ENCODE measurements around the gene TMC6. TPM values are rescaled to one million over a fixed set of nuclear protein-coding genes. Genes with fewer than 3 reads are reported as not detected.
A peak's percentile ranks its signal among the peaks of the same experiment; 100 is the strongest.

The TMC6 gene
- total and polyA plus RNA-seq, 2 of the 13 experiments (the other 11 are each of a cell fraction or from before 2014, with no cell fraction given): 48.4 to 99.1 TPM

GRCh38 chr17:78133971-78134898, 5.7 kb upstream of the TMC6 start (continued):
- TF ChIP-seq RCOR2 (CRISPR knock-in tag; IDR thresholded peaks at IDR 0.05): peak; percentile 83
- TF ChIP-seq ZNF570 (CRISPR knock-in tag; IDR thresholded peaks at IDR 0.05; ENCODE audit: borderline replicate concordance): no peak
- peak; percentile 71 for TF ChIP-seq ZFX (CRISPR knock-in tag; IDR thresholded peaks at IDR 0.05; ENCODE audit: low read depth)
- TF ChIP-seq ATF7-NPFF (CRISPR knock-in tag; IDR thresholded peaks at IDR 0.05; ENCODE audit: low read depth): peak; percentile 67; the same call in 1 of the 2 replicates
- TF ChIP-seq KAT8 (CRISPR knock-in tag; IDR thresholded peaks at IDR 0.05): peak; percentile 43; the same call in 1 of the 2 replicates
- TF ChIP-seq ZBTB7B (CRISPR knock-in tag; IDR thresholded peaks at IDR 0.05): 0 out of 2 replicates have a peak, but pooled peaks have one; percentile 36
- TF ChIP-seq HDAC2 (CRISPR knock-in tag; IDR thresholded peaks at IDR 0.05): peak; percentile 54; the same call in 1 of the 2 replicates
- no peak for TF ChIP-seq ZNF354B (CRISPR knock-in tag; IDR thresholded peaks at IDR 0.05)
- no peak for TF ChIP-seq ZNF878 (CRISPR knock-in tag; IDR thresholded peaks at IDR 0.05)
- TF ChIP-seq HINFP (CRISPR knock-in tag; IDR thresholded peaks at IDR 0.05; ENCODE audit: low read depth): peak; percentile 46; the same call in 1 of the 2 replicates
- TF ChIP-seq ZBTB4 (CRISPR knock-in tag; IDR thresholded peaks at IDR 0.05; ENCODE audit: borderline replicate concordance): peak; percentile 37; the same call in 1 of the 2 replicates
- TF ChIP-seq NFE2L2 (IDR thresholded peaks at IDR 0.05; ENCODE audit: low read length): no peak
- TF ChIP-seq ZNF576 (CRISPR knock-in tag; IDR thresholded peaks at IDR 0.05): no peak
- TF ChIP-seq GATAD2A (CRISPR knock-in tag; IDR thresholded peaks at IDR 0.05): no peak
- peak; percentile 35; the same call in 1 of the 2 replicates for TF ChIP-seq RARA (CRISPR knock-in tag; IDR thresholded peaks at IDR 0.05)
- no peak for TF ChIP-seq ZSCAN30 (CRISPR knock-in tag; IDR thresholded peaks at IDR 0.05)
- no peak for TF ChIP-seq NFAT5 (CRISPR knock-in tag; IDR thresholded peaks at IDR 0.05)
- no peak for TF ChIP-seq DMAP1 (CRISPR knock-in tag; IDR thresholded peaks at IDR 0.05)
- peak; percentile 63 for TF ChIP-seq THAP11 (CRISPR knock-in tag; IDR thresholded peaks at IDR 0.05)
- no peak for TF ChIP-seq ZSCAN12 (CRISPR knock-in tag; IDR thresholded peaks at IDR 0.05)

All from HepG2 (cell line).